GM21367 (cell line): ENCODE measurements around the gene B3GALNT2.
A peak's percentile ranks its signal among the peaks of the same experiment; 100 is the strongest.
"Not testable (repeated sequence)": the region's sequence is repeated elsewhere in the genome, so short reads cannot be mapped to it uniquely, and the experiment has no call there.

Experiments
- ATAC-seq: cut with Tn5 transposase; IDR thresholded peaks from one replicate; pipeline ENCODE4 v1.9.1; 2021; ENCODE audit not compliant: unreplicated experiment

The B3GALNT2 gene

DNA sequence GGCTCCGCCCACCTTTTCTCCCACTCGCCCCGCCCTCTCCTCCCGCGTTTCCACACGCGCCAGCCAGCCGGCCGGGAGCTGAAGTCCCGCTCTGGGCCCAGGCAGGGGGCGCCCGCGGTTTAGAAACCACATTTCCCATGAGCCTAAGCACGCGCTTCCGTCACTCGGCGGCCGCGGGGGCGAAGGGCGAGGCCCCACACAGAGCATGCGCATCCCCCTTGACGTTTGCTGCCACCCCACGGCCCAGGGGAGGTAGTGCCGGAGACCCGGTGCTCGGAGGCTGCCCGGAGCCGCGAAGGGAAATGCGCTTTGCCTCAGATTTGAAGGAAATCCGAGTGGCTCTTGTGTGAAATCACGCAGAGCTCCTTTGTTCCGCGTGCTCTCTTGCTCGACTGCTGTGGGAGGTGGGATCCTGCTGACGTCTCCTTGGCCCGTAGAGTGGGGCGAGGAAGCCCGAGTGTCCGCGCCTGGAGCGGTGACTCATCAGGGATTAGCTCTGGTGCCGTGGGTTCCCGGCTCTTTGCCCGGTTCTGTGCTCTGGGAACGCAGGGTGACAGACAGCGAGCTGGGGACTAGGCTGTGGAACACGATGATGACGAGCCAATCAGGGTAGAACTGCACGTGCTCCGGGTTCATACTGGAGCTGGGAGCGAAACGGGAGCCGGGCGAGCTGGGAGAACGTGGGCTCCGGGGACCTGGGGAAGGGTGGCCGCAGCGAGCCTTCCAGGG lies 406 bp upstream of the B3GALNT2 start:
- ATAC-seq = peak; percentile 69

- peak; percentile 1 for ATAC-seq
These were observed 690 bp downstream of the B3GALNT2 start for GRCh38 chr1:235503403-235504121.

GRCh38 chr1:235502601-235503402 lies 1.4 kb downstream of the B3GALNT2 start:
- no peak for ATAC-seq

GRCh38 chr1:235500971-235501540 lies 3.2 kb downstream of the B3GALNT2 start:
- no peak for ATAC-seq

GRCh38 chr1:235495551-235495950 lies 8.7 kb downstream of the B3GALNT2 start:
- ATAC-seq = no peak

DNA sequence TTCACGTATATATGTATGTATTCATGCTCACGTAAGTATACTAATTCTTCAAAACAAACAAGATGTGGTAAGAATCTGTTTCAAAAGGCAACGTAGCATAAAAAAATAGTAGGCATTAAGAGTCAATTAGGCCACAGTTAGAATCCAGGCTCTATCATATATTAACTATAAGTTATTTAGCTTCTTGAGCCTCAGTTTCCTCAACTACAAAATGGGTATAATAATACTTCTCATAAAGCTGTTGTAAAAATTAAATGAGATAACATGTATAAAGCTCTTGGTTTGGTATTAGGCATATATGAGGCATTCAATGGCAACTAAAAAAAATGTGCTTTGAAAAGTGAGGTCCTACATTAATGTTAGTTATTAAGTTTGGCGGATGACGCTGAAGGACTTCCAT lies 9.2 kb downstream of the B3GALNT2 start:
- no peak for ATAC-seq

DNA sequence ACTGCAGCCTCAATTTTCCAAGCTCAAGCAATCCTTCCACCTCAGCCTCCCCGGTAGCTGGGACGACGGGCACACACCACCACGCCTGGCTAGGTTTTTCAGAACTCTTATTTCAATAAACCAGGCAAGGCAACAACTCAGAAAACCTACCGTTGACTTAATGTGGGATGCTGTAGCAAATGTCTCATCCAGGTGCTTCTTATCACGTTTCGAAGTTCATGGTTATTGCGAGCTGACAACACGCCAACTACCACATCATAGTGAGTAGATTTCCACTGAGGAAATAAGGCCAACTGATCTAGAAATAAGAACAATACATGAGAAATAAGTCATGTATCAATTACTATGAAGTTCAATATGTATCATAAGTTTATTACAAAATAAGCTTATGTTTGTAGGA lies 9.7 kb downstream of the B3GALNT2 start:
- no peak for ATAC-seq

DNA sequence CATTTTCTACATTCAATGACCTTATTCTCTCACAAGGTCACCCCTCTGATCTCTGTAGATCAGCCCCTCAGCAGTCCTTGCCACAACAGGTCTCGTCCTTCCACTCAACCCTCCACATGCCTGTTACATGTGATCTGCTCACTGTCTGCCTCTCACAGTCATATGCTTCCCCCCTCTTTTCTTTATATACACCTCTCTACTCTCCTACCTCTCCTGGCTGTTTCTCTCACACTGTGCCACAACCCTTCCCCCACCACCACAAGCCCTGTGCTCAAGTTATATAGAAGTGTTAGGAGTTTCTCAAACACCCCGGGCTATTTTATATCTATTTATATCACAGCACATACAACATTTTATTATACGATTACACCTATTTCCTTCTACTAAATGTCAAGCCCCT lies 12.6 kb downstream of the B3GALNT2 start:
- ATAC-seq = no peak

DNA sequence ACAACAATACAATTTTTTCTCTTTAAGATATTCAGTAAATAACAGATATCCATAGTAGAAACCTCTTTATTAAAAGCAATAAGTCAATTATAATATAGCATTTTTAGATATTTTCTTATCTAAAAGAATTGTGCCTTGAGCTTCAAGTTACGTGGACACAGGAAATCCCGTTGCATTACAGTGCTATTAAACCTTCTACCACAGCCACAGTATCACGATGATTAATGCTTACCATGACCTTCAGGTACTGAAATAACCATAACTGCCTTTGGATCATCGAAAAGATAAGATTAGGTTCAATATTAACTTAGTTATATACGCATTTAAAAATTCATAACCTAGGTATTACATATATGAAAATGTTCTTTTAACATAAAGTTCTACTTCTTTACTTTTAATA lies 17.9 kb downstream of the B3GALNT2 start:
- no peak for ATAC-seq

DNA sequence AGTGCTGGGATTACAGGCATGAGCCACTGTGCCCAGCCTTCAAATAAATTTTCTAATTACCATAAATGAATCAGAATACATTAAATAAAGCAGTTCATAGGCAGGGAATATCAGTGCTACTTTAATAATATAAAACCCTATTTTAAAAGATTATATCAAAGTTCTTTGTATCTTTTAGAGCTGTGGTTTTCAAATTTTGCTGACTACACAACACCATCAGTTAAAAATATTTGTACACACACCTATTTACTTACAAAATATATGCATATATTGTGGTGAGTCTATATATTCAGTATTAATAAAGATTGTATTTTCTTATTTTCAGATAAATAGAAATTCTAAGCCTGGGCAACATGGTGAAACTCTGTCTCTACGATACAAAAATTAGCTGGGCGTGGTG lies 18.7 kb downstream of the B3GALNT2 start:
- ATAC-seq = no peak

DNA sequence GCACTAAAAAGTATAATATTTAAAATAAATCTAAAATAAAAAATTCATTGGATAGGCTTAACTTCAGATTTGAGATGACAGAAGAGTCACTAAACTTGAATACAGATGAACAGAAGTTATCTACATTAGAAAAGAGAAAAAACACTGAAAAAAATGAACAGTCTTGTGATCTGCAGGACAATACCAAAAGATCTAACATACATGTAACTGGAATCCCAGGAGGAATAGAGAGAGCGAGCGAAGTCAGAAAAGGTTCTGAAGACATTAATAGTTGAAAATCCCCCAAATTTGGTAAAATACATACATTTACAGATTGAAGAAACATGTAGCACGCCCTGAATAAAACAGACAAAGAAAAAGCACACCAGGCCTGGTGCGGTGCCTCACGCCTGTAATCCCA lies 21.2 kb downstream of the B3GALNT2 start:
- ATAC-seq = no peak

DNA sequence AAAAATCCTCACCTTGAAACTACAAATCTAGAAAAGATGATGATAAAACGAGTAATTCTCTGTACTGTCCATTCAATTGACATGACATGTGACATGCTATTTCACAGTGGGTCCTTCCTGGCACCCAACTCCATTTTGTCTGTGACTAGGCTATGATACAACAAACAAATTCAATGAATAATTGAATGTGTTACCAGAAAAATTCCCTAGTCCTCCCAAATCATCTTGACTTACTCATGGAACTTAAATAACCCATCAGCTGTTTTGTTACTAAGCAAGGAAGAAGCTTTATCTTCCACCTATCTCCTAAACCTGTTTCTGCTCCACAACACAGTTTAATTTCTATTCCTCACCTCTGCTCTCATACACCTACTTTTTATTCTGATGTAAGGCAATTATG lies 30.4 kb downstream of the B3GALNT2 start:
- no peak for ATAC-seq

DNA sequence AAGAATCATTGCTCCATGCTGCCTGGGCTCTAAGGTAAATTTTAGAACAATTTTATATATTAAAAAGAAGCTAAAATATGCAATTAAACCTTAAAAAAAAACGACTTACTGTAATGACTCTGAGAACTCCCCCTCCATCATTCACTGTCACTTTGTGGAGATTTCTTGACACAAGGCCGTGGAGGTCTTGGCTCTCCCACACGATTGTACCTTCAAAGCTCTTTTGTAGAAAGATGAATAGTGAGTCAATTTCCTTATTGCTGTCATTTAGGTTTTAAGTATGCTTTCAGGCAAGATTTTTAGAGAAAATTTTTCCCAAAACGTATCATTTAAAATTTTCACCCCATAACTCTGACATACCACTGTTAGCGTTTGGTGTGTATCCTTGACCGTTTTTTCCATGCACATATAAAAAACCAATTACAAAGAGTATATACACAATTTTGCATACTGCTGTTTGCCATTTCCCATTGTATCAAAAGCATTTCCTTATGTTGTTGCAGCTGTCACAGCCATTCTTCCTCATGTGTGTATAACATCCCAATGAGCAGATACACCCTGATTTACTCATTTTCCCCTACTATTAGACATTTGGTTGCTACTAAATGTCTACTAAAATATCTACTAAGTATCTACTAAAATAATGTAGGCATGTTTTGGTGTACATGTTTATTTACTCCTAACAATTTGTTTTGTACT lies 33.4 kb downstream of the B3GALNT2 start:
- no peak for ATAC-seq

- ATAC-seq = not testable (repeated sequence)
These were observed 34.4 kb downstream of the B3GALNT2 start for GRCh38 chr1:235469897-235470296.

GRCh38 chr1:235468970-235469369 lies 35.3 kb downstream of the B3GALNT2 start:
- ATAC-seq = no peak

DNA sequence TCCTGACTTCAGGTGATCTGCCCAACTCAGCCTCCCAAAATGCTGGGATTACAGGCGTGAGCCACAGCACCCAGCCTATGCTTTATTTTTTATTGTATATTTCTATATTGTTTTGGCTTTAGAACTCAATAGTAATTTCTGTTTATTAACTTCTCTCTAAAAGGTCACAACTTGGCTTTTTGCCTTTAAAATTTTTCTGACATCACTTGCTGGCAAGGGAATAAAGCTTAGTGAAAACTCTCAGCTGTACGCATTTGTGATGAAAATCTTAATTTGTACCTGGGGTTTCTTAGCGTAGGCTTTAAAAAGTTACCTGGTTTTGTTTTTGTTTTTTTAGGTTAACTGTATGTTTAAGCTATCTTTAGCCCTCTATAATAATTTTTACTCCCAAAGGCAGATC lies 36.2 kb downstream of the B3GALNT2 start:
- ATAC-seq = no peak

DNA sequence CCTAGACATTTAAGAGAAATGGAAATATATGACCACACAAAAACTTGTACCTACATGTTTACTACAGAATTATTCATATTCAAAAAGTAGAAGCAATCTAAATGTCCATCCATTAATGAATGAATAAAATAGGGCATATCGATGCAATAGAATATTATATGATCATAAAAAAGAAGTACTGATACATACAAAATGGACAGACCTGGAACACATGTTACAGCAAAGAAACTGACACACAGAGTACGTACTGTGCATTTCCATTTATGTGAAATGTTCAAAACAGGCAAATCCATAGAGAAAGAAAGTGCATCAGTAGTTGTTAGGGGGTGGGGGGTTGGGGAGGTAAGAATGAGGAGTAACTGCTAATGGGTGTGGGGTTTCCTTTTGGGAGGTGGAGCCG lies 39.2 kb downstream of the B3GALNT2 start:
- ATAC-seq = no peak

- not testable (repeated sequence) for ATAC-seq
These were observed 41.4 kb downstream of the B3GALNT2 start for GRCh38 chr1:235462832-235463231.

- no peak for ATAC-seq
These were observed 42.3 kb downstream of the B3GALNT2 start for GRCh38 chr1:235461954-235462353.

DNA sequence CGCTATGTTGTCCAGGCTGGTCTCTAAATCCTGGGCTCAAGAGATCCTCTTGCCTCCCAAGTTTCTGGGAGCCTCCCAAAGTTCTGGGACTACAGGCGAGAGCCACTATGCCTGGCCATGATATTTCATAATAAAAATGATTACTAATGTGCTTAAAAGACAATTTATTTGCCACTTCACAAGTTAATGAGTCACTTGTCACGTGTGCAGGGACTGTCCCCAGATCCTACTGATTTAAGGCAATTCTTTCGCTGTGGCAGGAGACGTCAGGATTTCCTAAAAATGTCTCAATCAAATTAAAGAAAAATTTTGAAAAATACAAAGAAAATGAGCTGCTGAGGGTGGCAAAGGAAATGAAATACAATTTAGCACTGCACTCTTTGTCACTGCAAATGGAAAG lies 43.5 kb downstream of the B3GALNT2 start:
- ATAC-seq = no peak

DNA sequence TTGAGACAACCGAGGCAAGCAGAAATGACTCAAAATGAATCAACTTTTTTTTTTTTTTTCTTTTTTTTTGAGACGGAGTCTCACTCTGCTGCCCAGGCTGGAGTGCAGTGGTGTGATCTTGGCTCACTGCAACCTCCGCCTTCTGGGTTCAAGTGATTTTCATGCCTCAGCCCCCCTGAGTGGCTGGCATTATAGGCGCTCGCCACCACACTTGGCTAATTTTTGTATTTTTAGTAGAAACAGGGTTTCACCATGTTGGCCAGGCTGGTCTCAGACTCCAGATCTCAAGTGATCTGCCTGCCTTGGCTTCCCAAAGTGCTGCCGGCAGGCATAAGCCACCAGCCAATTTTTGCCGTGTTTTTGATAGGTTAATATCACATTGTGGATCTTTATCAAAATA lies 46.4 kb downstream of the B3GALNT2 start:
- ATAC-seq = not testable (repeated sequence)
